ENCODE results near the gene CD300E. TPM values are rescaled to one million over a fixed set of nuclear protein-coding genes. Genes with fewer than 3 reads are reported as not detected.

CD300E gene
- total and polyA plus RNA-seq, 2 of the 13 experiments (the other 11 are each of a cell fraction or from before 2014, with no cell fraction given): not detected

DNA sequence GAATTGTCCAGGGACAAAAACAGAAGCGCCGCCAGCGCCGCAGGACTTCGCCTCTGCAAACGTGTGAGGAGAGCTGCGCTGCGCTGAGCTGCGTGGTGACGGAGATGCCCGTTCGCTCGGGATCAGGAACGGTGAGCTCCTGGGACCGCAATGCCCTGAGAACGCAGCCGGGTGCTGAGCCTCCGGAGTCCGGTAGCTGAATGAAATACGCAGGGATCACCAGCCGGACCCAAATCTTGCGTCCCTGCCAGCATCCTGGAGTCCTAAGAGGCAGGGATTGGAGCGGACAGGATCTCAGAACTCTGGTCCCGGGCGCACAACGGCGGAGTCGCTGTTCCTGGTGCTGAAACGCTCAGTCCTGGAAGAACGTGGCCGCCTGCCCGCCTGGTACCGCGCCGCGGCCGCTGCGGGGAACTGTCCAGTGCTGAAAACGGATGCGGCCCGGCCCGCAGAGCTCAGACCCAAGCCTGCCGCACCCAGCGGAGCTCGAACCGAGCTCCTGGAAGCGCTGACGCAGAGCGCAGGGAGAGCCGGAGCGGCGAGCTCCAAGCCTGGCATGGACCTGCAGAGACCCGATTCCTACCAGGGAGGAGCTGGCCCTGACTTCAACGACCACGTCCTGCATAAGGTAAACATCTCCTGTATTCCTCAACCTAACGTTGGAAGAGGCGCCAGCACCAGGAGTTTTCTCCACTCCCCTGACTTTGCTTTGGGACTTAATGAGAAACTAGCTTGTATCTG lies 47.7 kb upstream of the CD300E start (continued):
- TF ChIP-seq, protein P1, sequence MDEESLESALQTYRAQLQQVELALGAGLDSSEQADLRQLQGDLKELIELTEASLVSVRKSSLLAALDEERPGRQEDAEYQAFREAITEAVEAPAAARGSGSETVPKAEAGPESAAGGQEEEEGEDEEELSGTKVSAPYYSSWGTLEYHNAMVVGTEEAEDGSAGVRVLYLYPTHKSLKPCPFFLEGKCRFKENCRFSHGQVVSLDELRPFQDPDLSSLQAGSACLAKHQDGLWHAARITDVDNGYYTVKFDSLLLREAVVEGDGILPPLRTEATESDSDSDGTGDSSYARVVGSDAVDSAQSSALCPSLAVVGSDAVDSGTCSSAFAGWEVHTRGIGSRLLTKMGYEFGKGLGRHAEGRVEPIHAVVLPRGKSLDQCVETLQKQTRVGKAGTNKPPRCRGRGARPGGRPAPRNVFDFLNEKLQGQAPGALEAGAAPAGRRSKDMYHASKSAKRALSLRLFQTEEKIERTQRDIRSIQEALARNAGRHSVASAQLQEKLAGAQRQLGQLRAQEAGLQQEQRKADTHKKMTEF (CRISPR knock-in tag; IDR thresholded peaks at IDR 0.05): peak; percentile 99
- TF ChIP-seq MYC (CRISPR knock-in tag; IDR thresholded peaks at IDR 0.05; ENCODE audit: borderline replicate concordance) (peak; percentile 98), ZNF713 (CRISPR knock-in tag; IDR thresholded peaks at IDR 0.05) (peak; percentile 100), GPN1 (CRISPR knock-in tag; IDR thresholded peaks at IDR 0.05; ENCODE audit: borderline replicate concordance) (peak; percentile 100), REL (CRISPR knock-in tag; conservative IDR thresholded peaks at IDR 0.05) (peak; percentile 100), ZNF772 (CRISPR knock-in tag; IDR thresholded peaks at IDR 0.05) (peak; percentile 100), CREB1 (IDR thresholded peaks at IDR 0.05) (no peak), CREB1 (CRISPR knock-in tag; IDR thresholded peaks at IDR 0.05) (no peak), SOX6 (IDR thresholded peaks at IDR 0.05) (no peak), SOX6 (CRISPR knock-in tag; IDR thresholded peaks at IDR 0.05) (peak; percentile 87), SMAD9 (CRISPR knock-in tag; IDR thresholded peaks at IDR 0.05) (peak; percentile 100), MBNL3 (CRISPR knock-in tag; conservative IDR thresholded peaks at IDR 0.05) (no peak), SIN3B (IDR thresholded peaks at IDR 0.05; ENCODE audit: low read length) (peak; percentile 52; the same call in 1 of the 2 replicates), CCDC6 (CRISPR knock-in tag; IDR thresholded peaks at IDR 0.05) (peak; percentile 100), ZSCAN21 (CRISPR knock-in tag; IDR thresholded peaks at IDR 0.05; ENCODE audit: borderline replicate concordance) (peak; percentile 100), IKZF1 (IDR thresholded peaks at IDR 0.05) (no peak)
- TF ChIP-seq, protein P2, sequence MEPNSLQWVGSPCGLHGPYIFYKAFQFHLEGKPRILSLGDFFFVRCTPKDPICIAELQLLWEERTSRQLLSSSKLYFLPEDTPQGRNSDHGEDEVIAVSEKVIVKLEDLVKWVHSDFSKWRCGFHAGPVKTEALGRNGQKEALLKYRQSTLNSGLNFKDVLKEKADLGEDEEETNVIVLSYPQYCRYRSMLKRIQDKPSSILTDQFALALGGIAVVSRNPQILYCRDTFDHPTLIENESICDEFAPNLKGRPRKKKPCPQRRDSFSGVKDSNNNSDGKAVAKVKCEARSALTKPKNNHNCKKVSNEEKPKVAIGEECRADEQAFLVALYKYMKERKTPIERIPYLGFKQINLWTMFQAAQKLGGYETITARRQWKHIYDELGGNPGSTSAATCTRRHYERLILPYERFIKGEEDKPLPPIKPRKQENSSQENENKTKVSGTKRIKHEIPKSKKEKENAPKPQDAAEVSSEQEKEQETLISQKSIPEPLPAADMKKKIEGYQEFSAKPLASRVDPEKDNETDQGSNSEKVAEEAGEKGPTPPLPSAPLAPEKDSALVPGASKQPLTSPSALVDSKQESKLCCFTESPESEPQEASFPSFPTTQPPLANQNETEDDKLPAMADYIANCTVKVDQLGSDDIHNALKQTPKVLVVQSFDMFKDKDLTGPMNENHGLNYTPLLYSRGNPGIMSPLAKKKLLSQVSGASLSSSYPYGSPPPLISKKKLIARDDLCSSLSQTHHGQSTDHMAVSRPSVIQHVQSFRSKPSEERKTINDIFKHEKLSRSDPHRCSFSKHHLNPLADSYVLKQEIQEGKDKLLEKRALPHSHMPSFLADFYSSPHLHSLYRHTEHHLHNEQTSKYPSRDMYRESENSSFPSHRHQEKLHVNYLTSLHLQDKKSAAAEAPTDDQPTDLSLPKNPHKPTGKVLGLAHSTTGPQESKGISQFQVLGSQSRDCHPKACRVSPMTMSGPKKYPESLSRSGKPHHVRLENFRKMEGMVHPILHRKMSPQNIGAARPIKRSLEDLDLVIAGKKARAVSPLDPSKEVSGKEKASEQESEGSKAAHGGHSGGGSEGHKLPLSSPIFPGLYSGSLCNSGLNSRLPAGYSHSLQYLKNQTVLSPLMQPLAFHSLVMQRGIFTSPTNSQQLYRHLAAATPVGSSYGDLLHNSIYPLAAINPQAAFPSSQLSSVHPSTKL (CRISPR knock-in tag; IDR thresholded peaks at IDR 0.05): peak; percentile 98
- TF ChIP-seq, protein P3, sequence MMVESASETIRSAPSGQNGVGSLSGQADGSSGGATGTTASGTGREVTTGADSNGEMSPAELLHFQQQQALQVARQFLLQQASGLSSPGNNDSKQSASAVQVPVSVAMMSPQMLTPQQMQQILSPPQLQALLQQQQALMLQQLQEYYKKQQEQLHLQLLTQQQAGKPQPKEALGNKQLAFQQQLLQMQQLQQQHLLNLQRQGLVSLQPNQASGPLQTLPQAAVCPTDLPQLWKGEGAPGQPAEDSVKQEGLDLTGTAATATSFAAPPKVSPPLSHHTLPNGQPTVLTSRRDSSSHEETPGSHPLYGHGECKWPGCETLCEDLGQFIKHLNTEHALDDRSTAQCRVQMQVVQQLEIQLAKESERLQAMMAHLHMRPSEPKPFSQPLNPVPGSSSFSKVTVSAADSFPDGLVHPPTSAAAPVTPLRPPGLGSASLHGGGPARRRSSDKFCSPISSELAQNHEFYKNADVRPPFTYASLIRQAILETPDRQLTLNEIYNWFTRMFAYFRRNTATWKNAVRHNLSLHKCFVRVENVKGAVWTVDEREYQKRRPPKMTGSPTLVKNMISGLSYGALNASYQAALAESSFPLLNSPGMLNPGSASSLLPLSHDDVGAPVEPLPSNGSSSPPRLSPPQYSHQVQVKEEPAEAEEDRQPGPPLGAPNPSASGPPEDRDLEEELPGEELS (CRISPR knock-in tag; IDR thresholded peaks at IDR 0.05): peak; percentile 94
- TF ChIP-seq, protein P4, sequence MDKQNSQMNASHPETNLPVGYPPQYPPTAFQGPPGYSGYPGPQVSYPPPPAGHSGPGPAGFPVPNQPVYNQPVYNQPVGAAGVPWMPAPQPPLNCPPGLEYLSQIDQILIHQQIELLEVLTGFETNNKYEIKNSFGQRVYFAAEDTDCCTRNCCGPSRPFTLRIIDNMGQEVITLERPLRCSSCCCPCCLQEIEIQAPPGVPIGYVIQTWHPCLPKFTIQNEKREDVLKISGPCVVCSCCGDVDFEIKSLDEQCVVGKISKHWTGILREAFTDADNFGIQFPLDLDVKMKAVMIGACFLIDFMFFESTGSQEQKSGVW (CRISPR knock-in tag; IDR thresholded peaks at IDR 0.05; ENCODE audit: borderline replicate concordance): peak; percentile 99

Data from HepG2 (cell line).